Measurements from ENCODE around the gene BICDL1. TPM values are rescaled to one million over a fixed set of nuclear protein-coding genes. Genes with fewer than 3 reads are reported as not detected.

BICDL1 gene
- total and polyA plus RNA-seq, 10 of the 15 experiments (the other 5 are each of a cell fraction or from before 2014, with no cell fraction given) = 0.72 to 12.3 (median 4.2) TPM

DNA sequence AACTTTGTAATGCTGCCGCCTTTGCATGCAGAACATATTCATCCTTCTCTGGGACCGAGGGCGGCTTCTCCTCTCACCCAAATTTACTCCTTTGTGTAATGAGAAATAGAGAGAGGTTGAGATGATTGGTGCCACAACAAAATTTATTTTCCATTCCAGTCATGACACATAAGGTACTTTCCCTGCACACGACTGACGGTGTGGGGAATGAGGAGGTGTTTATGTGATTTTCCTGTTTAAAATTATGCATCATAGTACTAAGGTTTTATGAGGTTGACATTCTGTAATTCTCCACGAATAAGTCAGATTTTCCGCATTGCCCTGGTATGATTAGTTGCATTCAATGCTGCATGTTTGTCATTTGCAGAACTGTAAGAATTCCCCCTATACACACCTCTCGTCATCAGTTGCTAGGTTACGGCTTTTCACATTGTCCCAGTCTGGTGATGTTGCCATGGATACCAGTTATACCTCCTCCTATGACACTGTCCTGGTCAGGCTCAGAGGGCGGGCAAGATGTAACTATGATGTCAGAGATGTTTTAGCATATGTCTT is 23.1 kb downstream of the BICDL1 start (continued):
- TF ChIP-seq, protein P1, sequence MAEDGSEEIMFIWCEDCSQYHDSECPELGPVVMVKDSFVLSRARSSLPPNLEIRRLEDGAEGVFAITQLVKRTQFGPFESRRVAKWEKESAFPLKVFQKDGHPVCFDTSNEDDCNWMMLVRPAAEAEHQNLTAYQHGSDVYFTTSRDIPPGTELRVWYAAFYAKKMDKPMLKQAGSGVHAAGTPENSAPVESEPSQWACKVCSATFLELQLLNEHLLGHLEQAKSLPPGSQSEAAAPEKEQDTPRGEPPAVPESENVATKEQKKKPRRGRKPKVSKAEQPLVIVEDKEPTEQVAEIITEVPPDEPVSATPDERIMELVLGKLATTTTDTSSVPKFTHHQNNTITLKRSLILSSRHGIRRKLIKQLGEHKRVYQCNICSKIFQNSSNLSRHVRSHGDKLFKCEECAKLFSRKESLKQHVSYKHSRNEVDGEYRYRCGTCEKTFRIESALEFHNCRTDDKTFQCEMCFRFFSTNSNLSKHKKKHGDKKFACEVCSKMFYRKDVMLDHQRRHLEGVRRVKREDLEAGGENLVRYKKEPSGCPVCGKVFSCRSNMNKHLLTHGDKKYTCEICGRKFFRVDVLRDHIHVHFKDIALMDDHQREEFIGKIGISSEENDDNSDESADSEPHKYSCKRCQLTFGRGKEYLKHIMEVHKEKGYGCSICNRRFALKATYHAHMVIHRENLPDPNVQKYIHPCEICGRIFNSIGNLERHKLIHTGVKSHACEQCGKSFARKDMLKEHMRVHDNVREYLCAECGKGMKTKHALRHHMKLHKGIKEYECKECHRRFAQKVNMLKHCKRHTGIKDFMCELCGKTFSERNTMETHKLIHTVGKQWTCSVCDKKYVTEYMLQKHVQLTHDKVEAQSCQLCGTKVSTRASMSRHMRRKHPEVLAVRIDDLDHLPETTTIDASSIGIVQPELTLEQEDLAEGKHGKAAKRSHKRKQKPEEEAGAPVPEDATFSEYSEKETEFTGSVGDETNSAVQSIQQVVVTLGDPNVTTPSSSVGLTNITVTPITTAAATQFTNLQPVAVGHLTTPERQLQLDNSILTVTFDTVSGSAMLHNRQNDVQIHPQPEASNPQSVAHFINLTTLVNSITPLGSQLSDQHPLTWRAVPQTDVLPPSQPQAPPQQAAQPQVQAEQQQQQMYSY (CRISPR knock-in tag; IDR thresholded peaks at IDR 0.05) = no peak
- no peak for TF ChIP-seq CHD1 (IDR thresholded peaks at IDR 0.05; ENCODE audit: low read depth, low read length)
- TF ChIP-seq CUX1 (IDR thresholded peaks at IDR 0.05; ENCODE audit: insufficient replicate concordance, low read depth, low read length) = no peak
- TF ChIP-seq SREBF2 (IDR thresholded peaks at IDR 0.05; ENCODE audit: low read length) = peak; percentile 86
- no peak for TF ChIP-seq PAX8 (IDR thresholded peaks at IDR 0.05)
- no peak for TF ChIP-seq ZZZ3 (IDR thresholded peaks at IDR 0.05; ENCODE audit: control insufficient read depth, insufficient read length, low read depth)
- no peak for TF ChIP-seq SP1 (IDR thresholded peaks at IDR 0.05; ENCODE audit: low read depth, low read length)
- TF ChIP-seq PML (IDR thresholded peaks at IDR 0.05; ENCODE audit: low read length) = no peak
- TF ChIP-seq NFIC (IDR thresholded peaks at IDR 0.05; ENCODE audit: low read depth, low read length) = peak; percentile 18; the same call in 1 of the 2 replicates
- TF ChIP-seq KLF5 (IDR thresholded peaks at IDR 0.05; ENCODE audit: partially characterized antibody) = peak; percentile 23
- 0 out of 2 replicates have a peak, but pooled peaks have one; percentile 27 for TF ChIP-seq LARP7 (IDR thresholded peaks at IDR 0.05)
- TF ChIP-seq STAT1 (conservative IDR thresholded peaks at IDR 0.05) = no peak
- no peak for TF ChIP-seq NR2C2 (IDR thresholded peaks at IDR 0.05; ENCODE audit: borderline replicate concordance, control insufficient read depth, insufficient read length, low read depth)
- TF ChIP-seq MTA2 (IDR thresholded peaks at IDR 0.05; ENCODE audit: low read depth) = no peak
- no peak for TF ChIP-seq RB1 (IDR thresholded peaks at IDR 0.05; ENCODE audit: borderline replicate concordance)
- no peak for TF ChIP-seq BCL3 (IDR thresholded peaks at IDR 0.05; ENCODE audit: borderline replicate concordance, insufficient read depth, low read depth, low read length, poor library complexity, severe bottlenecking)
- no peak for TF ChIP-seq ZNF274 (IDR thresholded peaks at IDR 0.05; ENCODE audit: insufficient read depth, insufficient read length)
- TF ChIP-seq, protein P2, sequence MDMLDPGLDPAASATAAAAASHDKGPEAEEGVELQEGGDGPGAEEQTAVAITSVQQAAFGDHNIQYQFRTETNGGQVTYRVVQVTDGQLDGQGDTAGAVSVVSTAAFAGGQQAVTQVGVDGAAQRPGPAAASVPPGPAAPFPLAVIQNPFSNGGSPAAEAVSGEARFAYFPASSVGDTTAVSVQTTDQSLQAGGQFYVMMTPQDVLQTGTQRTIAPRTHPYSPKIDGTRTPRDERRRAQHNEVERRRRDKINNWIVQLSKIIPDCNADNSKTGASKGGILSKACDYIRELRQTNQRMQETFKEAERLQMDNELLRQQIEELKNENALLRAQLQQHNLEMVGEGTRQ (IDR thresholded peaks at IDR 0.05; ENCODE audit: borderline replicate concordance, low read depth, low read length) = no peak
- TF ChIP-seq GABPA (IDR thresholded peaks at IDR 0.05; ENCODE audit: low read depth) = no peak
- no peak; the same call in 1 of the 2 replicates for TF ChIP-seq DPF2 (IDR thresholded peaks at IDR 0.05)
- no peak for TF ChIP-seq TARDBP (IDR thresholded peaks at IDR 0.05; ENCODE audit: borderline replicate concordance)
